GM12865 (cell line): ENCODE results near the gene MECR.
A peak's percentile ranks its signal among the peaks of the same experiment; 100 is the strongest.

ENCODE experiments used
- DNase-seq: peaks from one replicate; pipeline ENCODE4 v3.0.0; 2010; ENCODE audit warnings: low read depth
- H3K4me3 ChIP-seq: 2 replicates; pipeline ENCODE4 v1.5.1; 2011; ENCODE audit warnings: mild to moderate bottlenecking, low read depth, low read length, control low read depth
- TF ChIP-seq, protein P1 (sequence below): IDR thresholded peaks from 2 replicates; pipeline ENCODE4 v1.5.1; 2011; ENCODE audit warnings: low read length, control low read depth, low read depth, inconsistent platforms; ENCODE audit not compliant: insufficient read depth; ENCODE audit errors: missing control alignments

MECR gene

GRCh38 chr1:29230553-29231378, at the start of gene MECR:
Gene MECR, minus strand, starts transcription at chr1:29230934. Its CDS starts 28 bp downstream, at chr1:29230906.
- H3K4me3 ChIP-seq, result peak within 1 kb of the TSS; percentile 81
- TF ChIP-seq, protein P1, sequence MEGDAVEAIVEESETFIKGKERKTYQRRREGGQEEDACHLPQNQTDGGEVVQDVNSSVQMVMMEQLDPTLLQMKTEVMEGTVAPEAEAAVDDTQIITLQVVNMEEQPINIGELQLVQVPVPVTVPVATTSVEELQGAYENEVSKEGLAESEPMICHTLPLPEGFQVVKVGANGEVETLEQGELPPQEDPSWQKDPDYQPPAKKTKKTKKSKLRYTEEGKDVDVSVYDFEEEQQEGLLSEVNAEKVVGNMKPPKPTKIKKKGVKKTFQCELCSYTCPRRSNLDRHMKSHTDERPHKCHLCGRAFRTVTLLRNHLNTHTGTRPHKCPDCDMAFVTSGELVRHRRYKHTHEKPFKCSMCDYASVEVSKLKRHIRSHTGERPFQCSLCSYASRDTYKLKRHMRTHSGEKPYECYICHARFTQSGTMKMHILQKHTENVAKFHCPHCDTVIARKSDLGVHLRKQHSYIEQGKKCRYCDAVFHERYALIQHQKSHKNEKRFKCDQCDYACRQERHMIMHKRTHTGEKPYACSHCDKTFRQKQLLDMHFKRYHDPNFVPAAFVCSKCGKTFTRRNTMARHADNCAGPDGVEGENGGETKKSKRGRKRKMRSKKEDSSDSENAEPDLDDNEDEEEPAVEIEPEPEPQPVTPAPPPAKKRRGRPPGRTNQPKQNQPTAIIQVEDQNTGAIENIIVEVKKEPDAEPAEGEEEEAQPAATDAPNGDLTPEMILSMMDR, result peak; percentile 10
- DNase-seq, result peak; percentile 94

DNA sequence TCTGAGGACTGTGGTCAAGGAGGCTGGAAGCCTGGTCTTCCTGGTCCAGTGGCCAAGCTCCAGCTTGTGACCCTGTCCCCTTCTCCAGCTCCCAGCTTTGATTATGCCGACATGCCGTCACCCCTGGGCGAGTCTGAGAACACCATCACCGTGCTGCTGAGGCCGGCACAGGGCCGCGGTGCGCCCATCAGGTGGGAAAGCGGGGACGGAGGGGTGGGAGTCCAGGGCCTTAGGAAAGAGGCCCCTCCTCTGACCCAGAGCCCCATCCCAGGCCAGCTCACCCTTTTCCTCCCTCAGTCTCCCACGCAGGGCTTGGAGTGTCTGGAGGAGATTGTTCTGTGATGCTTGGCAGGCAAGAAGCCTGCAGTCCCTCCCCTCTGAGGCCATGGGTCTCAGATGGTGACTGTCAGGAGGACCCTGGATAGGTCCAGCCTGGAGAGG, 49.2 kb upstream of the MECR start:
- H3K4me3 ChIP-seq, result no peak overlapping the region
- DNase-seq, result no peak
- TF ChIP-seq, protein P1, result no peak

- DNase-seq, result no peak
- no peak overlapping the region for H3K4me3 ChIP-seq
- TF ChIP-seq, protein P1, result no peak
Observed at GRCh38 chr1:29279406-29279805, 48.7 kb upstream of the MECR start.

GRCh38 chr1:29278124-29278523, 47.4 kb upstream of the MECR start:
- no peak overlapping the region for H3K4me3 ChIP-seq
- no peak for DNase-seq
- TF ChIP-seq, protein P1, result no peak

- no peak for DNase-seq
- TF ChIP-seq, protein P1, result no peak
Observed at GRCh38 chr1:29275435-29275834, 44.7 kb upstream of the MECR start.

DNA sequence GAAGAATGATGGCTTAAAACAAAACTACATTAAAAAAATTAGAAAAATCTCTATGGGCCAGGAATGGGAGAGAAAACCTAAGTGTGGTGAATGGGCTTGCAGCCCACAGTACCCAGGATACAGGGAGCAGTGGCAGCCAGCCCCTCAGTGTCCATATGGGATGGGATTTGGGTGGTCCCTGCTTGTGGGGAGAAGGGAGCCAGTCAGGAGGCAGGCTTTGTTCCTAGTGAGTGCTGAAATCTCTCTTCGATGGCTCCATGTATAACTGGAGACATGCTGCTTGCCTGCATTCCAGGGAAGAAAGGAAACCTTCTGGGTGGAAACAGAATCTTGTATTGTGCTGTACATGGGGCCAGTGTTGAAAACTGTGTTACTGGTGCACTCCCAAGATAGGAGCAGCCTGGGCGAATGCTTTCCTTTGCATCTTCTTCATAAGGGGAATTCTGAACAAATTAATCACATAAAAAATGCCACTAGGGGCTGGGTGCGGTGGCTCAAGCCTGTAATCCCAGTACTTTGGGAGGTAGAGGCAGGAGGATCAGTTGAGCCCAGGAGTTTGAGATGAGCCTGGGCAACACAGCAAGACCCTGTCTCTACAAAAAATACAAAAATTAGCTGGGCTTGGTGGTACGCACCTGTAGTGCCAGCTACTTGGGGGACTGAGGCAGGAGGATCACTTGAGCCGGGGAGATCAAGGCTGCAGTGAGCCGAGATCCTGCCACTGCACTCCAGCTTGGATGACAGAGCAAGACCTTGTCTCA, 41.6 kb upstream of the MECR start:
- DNase-seq, result no peak
- H3K4me3 ChIP-seq, result no peak overlapping the region
- TF ChIP-seq, protein P1, result no peak

More at GRCh38 chr1:29275435-29275834, 44.7 kb upstream of the MECR start:
- H3K4me3 ChIP-seq, result no peak overlapping the region
